T-helper 2 cell treated with Interferon-gamma antibody and Interleukin-4, amounts not matched to agents 100 ng/mL and 5 ng/mL, for 36 hours (primary cell): Measurements from ENCODE around the gene POU2F3. TPM values are rescaled to one million over a fixed set of nuclear protein-coding genes. Genes with fewer than 3 reads are reported as not detected.

Source experiments
- intact Hi-C: fragments of 100-400 bp; cut with micrococcal nuclease; formaldehyde crosslinking; loops from one replicate; pipeline ENCODE4 v1.15.1; 2023
- total RNA-seq: library from RNA; stranded (reverse); gene quantifications from 2 replicates; pipeline ENCODE4 v1.2.3, GENCODE V29; 2022

POU2F3 gene
- total RNA-seq, 1 donor from 2014 or later: not detected

DNA sequence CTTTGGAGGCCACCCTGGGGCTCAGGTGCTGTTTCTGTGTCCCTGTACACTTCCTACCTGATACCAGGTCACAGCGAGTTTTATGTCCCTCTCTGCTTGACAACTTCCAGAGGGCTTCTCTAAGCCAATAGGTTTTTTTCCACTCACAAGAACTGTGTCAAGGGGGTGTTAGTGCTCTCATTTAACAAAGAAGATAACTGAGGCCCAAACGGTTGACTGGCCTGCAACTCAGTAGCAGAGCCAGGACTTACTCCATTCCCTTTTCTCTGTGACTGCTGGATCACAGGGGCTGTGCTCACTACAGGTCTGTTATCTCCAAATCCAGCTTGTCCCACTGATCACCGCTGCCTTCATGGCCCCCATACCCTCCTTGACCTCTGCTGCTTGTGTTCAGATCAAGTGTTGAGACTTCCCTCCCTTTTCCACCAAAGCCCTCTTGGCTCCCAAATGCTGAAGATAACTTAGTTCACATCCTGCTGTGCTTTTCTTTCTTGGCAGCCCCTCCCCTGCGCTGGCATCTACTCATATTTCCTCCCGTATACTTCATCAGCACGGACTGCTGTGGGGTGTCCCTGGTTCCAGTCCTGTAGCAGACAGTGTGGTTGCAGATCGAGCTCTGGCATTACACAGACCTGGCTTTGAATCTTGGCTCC, 41.3 kb downstream of the POU2F3 start:
- intact Hi-C loops: no loop called here

DNA sequence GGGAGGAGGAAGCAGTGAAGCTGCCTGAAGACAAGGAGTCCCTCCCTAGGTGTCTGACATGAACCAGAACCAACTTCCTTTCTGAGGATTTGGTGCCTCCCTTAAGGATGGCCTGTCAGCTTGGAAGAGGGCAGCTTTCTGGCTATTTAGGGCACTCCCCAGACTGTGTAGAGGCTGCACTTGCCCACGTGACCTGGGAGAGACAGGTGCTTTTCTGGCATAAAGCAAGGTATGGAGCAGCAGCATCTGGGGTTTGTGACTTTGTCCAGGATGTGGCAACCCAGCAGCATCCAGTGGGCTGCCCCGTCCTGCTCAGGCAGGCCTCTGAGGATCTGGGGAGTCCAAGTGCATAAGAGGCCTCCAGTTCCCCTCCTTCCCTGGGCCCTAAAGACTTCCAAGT, 43.2 kb downstream of the POU2F3 start:
- intact Hi-C loops: no loop called here

DNA sequence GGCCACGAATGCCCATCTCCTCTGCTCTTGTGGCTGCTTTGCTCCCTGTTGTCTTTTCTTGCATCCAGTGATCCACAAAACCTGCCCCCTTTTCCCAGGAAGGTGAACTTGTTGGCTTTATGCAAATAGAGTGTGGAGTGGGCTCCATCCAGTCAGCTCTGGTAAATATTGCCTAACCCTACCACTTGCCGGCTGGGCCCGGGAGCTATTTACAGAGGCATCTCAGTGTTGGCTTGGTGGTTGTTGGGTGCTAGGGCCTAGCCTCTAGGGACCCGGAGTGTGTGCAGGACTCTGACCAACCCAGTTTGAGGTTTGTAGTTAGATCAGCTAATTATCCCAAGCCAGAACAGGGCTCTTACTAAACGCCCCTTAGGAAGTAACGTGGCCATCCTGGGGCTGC, 44.3 kb downstream of the POU2F3 start:
- intact Hi-C loops: no loop called here

DNA sequence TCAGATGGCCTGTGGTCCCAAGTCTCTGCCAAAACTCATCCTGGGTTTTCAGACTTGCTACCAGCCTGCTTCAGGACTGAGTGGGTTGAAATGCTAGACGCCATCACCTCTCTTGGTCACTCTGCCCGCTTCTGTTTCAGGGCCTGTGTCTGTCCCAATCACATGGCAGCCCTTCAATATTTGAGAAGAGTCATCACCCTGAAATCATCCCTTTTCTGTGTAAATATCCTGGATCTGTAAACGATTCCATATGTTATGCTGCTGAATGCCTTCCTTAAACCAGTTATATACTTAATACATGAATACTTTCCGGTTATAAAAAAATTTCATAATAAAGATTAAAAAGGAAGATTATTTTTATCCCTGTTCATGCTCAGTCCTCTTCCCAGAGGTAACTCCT, 45.3 kb downstream of the POU2F3 start:
- intact Hi-C loops: no loop called here

DNA sequence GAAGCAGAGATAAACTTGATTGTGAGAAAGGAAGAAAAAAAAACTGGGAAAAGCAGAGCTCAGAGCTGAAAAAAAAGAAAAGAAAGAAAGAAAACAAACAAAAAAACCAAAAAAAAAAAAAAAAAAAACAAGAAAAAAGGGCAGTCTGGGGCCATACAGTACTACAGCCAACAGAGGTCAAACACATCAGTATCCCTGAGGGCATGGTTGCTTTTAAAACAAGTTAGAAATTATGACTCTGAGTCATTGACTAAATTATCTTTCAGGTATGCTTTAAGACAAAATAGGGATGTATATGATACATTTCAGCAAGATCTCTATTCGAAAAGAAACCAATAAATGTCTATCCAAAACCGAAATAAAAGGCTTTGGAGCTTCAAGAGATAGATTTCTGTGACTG, 48.1 kb downstream of the POU2F3 start:
- intact Hi-C loops: no loop called here

DNA sequence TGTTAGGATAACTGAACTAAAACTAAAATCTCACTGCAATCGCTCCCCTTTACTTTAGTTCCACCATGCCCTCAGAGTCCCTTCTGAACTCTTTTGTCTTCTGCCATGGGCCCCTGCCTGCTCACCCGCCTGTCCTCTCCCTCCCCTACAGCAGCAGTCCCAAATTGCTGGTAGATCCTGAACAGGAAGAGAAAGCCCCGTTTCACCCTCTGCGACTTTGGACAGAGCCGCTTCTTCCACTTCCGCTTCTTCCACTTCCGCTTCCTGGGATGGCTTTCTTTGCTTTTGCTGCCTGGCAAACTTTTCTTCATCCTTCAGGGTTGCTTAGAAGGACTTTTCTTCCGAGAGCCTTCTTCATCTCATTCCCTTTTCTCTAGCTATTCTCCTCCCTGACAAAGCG, 49.5 kb downstream of the POU2F3 start:
- intact Hi-C loops: no loop called here

DNA sequence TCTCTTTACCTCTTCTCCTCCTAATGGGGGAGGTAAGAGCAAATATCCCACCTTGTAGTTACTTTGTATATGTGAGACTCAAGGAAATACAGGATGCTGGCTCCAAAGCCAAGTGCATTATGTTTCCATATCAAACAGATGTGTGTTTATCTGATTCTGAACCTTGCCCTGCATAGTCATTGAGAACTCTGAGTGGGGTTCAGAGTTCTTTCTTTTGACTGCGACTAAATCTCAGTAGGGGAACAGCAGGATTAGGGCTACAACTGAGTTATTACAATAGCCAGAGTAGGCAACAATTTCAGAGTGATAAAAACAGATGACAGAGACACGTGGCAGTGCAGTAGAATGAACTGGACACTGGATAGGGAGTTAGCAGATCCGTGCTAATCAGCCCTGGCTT, 51.0 kb downstream of the POU2F3 start:
- intact Hi-C loops: no loop called here

DNA sequence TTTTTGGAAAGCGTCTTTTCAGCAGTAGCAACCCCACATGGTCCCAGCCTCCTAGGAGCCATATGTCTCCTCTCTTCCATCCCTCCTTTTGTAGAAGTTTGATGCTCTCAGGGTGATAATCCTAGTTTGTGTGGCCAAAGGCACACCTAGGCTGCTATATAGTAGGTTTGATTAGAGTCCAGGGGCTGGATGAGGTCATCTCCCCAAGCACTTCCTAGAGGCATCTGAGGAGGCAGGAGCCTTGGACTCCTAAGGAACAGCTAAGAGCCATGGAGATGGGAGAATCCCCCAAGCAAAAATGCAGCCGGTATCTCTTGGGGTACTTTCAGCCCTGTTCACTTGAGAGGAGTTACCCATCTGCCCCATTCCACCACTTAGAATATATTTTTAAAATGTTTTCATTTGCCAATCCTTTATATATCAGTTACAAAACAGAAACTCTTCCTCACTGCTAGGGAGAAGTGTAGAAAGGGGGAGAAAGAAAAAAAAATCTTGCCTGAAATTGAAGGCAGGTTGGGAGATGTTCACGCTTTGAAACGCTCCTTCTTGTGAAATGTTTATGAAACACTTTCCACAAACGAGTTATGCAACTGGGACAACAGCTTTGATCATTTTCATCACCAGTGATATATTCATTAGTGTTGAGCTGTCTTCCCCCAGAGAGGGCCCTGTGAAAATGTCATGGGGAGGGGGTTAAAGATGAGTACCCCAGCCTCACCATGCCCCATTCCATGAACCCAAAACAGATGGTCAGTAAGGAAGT, 53.3 kb downstream of the POU2F3 start:
- intact Hi-C loops: no loop called here

DNA sequence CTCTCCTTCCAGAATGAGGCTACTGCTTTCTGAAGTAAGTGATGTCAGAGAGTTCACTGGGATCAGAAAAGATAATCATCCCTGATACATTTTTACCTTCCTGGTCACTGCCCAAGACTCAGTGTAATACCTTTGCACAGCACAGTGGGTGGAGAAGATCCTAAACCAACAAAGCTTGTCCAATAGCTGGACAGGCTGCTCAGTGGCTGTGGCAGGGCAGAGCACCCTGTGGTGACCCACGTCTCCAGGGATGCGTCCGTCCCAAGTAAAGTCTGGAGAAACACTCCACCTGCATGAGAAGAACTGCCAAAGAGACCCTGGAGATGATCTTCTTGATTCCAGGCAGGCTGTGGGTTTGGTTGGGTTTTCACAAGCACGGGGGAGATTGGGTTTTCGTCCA, 54.2 kb downstream of the POU2F3 start:
- intact Hi-C loops: no loop called here

DNA sequence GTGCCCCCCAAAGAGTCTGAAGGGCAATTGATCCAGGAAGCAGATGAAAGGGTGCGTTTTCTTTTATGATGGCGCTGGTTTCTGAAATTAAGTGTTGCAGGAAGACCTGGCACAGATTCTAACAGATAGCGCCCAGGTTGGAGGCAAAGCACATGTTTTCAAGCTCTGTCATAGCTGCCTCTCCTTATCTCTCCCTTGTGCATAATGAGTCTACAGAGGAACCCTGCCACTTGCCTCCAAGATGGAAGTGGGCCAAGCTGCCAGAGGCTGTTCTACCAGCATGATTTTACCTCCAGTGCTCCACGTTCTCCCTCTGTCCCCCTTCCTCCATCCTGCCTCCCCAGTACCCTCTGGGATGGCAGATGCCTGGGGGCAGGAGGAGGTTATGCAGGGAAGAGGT, 55.2 kb downstream of the POU2F3 start:
- intact Hi-C loops: no loop called here

DNA sequence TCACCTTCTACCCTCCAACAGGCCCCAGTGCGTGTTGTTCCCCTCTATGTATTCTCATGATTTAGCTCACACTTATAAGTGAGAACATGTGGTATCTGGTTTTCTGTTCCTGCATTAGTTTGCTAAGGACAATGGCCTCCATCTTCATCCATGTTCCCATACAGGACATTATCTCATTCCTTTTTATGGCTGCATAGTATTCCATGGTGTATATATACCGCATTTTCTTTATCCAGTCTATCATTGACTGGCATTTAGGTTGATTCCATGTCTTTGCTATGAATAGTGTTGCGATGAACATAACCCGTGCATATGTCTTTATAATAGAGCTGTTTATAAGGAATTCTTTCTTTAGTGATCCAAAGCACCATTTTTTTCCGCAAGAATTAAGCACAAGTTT, 56.6 kb downstream of the POU2F3 start:
- intact Hi-C loops: no loop called here

DNA sequence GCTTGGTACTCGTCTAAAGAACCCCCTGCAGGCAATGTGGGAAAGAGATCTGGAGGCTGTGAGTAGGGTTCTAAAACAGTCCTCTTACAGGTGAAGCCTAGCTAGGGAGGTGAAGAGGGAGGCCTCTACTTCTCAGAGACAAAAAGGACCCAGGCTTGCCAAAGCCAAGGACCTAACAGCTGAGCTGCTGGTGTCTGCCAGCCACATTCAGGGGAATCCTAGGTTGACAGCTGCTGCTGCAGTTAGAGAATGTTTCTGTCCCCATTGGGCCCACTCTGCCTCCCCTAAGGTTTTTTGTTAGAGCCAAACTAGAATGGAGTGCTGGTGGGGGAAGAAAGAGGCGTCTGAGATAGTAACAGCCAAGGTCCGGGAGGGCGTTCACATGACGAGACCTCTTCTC, 58.5 kb downstream of the POU2F3 start:
- intact Hi-C loops: no loop called here

DNA sequence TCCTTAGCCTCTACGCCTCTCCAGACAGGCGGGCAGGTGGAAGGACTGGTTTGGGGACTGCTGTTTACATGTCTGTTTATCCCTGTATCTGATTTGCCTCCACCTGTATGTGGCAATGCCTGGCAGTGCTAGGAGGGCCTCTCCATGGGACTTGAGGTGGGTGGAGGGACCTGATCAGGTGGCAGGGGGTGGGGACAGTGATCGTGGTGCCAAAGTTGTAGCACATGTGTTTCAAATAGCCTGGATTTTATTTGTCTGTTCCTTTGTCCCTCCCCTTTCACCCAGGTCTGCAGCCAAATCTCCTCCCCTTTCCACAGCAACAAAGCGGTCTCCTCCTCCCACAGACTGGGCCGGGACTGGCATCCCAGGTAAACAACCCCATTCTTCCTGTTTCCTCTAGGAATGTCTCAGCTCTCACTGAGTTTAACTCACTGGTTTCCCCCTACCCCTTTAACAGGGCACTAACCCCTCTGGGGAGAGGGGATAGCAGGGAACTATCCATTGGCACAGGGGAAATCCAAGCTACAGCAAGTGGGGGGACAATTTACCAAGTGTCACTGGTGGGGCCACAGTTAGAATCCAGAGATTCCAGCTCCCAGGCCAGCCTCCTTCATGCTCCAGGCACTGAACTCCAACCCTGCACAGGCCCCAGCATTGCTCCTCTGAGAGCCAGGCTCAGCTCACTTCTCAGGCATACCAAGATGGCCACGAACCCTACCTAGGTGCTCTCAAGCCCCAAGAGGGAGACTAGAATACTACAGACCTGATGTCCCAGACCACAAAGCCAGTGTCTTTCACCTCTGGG, 62.3 kb downstream of the POU2F3 start:
- intact Hi-C loops: no loop called here

DNA sequence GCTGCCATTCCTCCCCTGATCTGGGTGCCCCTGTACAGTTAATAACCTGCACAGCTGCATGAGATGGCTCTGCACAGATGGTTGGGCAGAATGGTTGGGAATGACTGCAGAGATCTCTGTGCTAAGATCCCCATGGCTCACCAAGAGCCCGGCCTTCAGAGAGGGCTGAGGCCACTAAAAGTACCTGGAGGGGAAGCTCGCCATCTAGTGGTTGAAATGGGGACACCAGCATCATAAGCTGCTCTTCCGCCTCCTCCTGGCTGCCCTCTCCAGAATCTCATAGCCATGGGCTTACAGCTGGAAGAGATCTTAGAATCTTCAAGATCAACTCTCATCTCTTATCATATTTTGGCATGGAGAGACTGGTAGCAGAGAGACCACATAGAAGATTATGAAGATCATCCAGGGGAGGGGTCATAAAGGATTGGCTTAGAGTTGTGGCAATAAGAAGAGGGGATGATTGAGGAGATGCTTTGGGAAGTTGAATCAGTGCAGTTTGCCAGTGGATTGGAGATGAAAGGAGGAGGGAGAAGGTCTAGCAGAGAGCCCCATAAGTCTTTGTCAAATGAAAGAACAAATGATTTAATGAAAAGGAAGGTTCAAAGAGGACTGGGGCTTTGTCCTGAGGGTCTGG, 63.2 kb downstream of the POU2F3 start:
- intact Hi-C loops: loop anchor here (1.0 kb wide), 2 partner anchors 68 to 131 kb away; no protein-coding TSS in a partner anchor

DNA sequence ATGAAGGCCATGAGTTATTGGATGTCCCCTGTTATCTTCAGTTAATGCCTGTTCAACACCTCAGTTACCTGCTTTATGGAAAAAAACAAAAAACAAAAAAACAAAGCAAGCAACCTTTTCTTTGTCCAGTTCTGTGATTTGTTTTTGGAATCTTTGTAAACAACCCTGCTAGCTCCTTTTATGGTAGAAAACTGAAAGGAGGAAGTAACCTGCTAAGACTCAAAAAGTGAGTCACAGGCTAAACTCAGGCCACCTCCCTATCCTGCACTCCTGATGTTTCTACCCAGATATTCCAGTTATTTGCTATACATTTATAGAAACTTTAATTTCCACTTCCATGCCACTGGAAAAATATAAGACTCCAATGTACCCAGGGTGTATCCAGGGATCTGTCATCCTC, 64.6 kb downstream of the POU2F3 start:
- intact Hi-C loops: no loop called here

DNA sequence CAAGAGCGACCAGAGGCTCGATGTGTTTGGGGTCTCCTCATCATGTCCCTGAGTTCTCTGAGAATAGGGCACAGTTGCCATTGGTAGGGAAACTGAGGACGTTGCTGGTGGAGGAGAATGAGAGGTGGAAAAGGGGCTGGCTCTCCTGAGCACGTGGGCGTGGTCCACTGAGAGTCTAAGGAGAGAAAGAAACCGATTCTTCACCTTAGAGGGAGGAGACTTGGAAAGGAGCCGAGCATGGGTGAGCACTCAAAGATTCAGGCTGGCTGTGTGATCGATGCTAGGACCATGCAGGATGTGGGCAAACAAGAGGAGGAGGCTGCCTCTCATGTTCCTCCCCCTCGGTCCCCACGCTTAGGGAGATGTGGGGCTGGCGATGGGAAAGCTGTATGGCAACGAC, 65.3 kb downstream of the POU2F3 start:
- intact Hi-C loops: no loop called here

DNA sequence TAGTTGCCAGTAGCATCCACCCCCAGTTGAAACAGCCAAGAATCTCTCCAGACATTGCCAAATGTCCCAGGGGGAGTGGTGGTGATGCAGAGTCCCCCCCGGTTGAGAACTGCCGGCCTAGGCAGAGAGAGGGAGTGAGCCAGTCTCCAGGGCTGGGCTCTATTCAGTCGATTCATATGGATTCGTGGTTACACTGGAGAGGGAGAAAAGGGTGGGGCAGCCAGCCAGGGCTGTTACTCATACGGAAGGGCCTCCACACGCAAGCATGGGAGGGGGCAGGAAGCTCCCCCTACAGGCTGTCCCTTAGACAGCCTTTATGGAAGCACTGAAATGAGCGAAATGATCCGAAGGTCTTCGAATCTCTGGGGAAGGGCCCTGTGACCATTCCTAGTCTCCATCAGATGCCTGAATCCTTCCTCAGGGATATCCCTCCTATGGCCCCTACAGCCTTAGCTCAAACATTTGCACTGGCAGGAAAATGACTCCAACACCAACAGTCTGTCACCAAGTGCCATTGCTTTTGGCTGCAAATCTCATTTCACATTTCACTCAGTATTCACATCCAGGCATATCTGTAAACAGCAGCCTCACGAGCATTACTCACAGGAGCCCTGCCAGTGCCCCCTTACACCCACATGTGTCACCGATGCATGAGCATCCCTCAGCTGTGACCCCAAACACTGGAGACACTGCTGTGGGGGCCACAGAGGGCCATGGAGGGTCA, 66.7 kb downstream of the POU2F3 start:
- intact Hi-C loops: no loop called here

DNA sequence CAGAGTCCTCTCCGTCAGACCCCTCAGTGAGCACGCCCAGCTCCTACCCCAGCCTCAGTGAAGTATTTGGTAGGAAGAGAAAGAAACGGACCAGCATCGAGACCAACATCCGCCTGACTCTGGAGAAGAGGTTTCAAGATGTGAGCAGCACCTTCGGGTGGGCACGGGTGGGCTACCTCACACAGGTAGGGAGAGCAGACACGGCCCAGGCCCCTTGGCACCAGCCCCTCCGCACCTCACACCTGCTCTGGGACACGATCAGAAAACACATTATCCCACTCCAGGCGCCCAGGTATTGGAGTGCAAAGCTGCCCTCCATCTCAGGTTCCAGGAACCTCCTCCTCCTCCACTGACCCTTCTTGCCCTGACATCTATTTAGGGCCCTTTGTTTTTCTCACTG, 67.5 kb downstream of the POU2F3 start:
- intact Hi-C loops: no loop called here

DNA sequence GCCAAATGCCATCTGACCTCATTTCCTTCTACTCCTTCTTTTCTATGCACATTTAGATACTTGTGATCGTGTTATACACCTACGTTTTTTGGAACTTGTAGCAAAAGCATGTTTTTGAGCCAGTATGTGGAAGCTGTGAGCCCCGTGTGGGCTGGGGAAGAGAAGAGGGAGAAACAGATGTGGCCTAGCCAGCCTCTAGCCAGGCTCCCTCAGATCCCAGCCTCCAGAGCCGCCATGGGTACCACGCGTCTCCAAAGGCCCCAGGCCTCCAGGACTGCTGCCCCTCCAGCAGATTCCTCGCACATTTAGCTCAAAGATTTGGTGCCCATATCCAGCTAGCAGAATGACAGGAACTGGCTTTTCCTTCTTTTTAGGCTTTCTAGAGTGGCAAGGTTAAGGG, 68.1 kb downstream of the POU2F3 start:
- intact Hi-C loops: no loop called here

DNA sequence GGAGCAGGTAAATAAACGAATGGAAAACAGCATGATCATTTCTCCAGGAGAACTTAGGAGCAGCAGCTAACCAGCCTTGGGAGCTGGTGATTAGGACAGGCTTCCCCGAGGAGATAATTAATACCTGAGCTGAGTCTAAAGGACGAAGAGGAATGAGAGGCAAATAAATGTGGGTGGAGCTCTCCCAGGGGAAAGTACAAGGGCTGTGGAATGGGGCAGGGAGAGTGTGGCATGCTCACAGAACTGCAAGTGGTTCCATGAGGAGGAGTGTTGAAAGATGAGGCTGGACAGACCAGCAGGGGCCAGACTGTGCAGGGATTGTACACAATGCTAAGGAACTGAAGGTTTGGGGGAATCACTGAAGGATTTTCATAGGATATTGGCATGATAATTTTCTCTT, 70.9 kb downstream of the POU2F3 start:
- intact Hi-C loops: no loop called here

DNA sequence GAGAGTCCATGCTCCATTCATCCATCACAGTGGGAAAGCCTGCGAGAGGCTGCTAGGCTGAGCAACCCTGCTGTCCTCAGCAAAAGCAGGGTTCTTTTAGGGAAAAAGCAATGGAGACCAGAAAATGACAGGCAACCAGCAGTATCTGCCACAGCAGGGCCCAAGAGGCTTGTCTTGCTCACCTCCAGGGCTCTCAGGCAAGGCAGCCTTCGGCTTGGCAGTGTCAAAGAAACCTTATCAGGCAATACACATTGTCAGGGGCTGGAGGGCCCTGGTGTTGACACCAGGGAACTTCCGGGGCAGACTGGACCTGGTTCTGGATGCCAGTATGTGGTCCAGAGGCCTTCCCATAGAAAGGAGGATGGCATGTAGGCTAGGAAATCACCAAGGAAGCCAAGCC, 74.9 kb downstream of the POU2F3 start:
- intact Hi-C loops: no loop called here
